H1 (cell line): ENCODE data around the gene ARAP3. TPM values are rescaled to one million over a fixed set of nuclear protein-coding genes. Genes with fewer than 3 reads are reported as not detected.
A peak's percentile ranks its signal among the peaks of the same experiment; 100 is the strongest.

Experiments
- CTCF ChIA-PET: fragments of 300-600 bp; sonication (Branson Sonifier 250); formaldehyde crosslinking; loops from one replicate; lab custom pipeline; 2021; ENCODE audit not compliant: partially characterized antibody; lab: Charles Lee
- POLR2A ChIA-PET: fragments of 300-600 bp; sonication (Branson Sonifier 250); formaldehyde crosslinking; loops from one replicate; lab custom pipeline; 2021; ENCODE audit warnings: inconsistent platforms; ENCODE audit not compliant: partially characterized antibody; lab: Charles Lee
- DNase-seq, 2 experiments: peaks; one replicate each; pipeline versions ENCODE4 v3.0.0 to v3.0.0-alpha.2; 2010 to 2022; ENCODE audit warnings: low spot score in 2 of 2, low read depth in 1 of 2, mixed read lengths in 1 of 2
- FAIRE-seq: peaks from 2 replicates; lab custom pipeline; 2011; peaks lifted over from hg19 to GRCh38; lab: Jason Lieb, UNC
- H2AFZ ChIP-seq: 2 replicates; pipeline ENCODE4 v1.8.1; 2012; ENCODE audit warnings: low read length, inconsistent platforms
- H2AK5ac ChIP-seq: 2 replicates; pipeline ENCODE4 v1.6.1; 2013; ENCODE audit warnings: low read depth, low read length
- H2BK120ac ChIP-seq: replicated peaks from 2 replicates; pipeline ENCODE3; 2013; ENCODE audit warnings: low read depth, low read length, inconsistent platforms
- H2BK12ac ChIP-seq: 2 replicates; pipeline ENCODE4 v1.6.1; 2013; ENCODE audit warnings: low read depth, low read length
- H2BK15ac ChIP-seq: 2 replicates; pipeline ENCODE4 v1.6.1; 2013; ENCODE audit warnings: low read length
- H2BK20ac ChIP-seq: 2 replicates; pipeline ENCODE4 v1.6.1; 2013; ENCODE audit warnings: low read length
- H2BK5ac ChIP-seq: 2 replicates; pipeline ENCODE4 v1.6.1; 2013; ENCODE audit warnings: low read depth, low read length
- H3K14ac ChIP-seq: 2 replicates; pipeline ENCODE4 v1.6.1; 2013; ENCODE audit warnings: inconsistent platforms; ENCODE audit not compliant: insufficient read length
- H3K18ac ChIP-seq: 2 replicates; pipeline ENCODE4 v1.6.1; 2013; ENCODE audit warnings: low read length; ENCODE audit errors: extremely low read depth
- H3K23ac ChIP-seq: 2 replicates; pipeline ENCODE4 v1.6.1; 2013; ENCODE audit warnings: inconsistent platforms; ENCODE audit not compliant: insufficient read length
- H3K23me2 ChIP-seq: 2 replicates; pipeline ENCODE4 v1.6.1; 2013; ENCODE audit warnings: low read depth, low read length
- H3K27ac ChIP-seq: 2 replicates; pipeline ENCODE4 v1.6.1; 2011; ENCODE audit warnings: low read depth, low read length, inconsistent platforms
- H3K27me3 ChIP-seq, 4 experiments: replicated peaks in 1 of 4; 1 replicate in 1 of 4; 2 replicates in 3 of 4; pipeline versions ENCODE4 v1.6.1 to v1.8.1; 2011 to 2013; ENCODE audit warnings: low read length in 3 of 4, mild to moderate bottlenecking in 3 of 4, inconsistent platforms in 2 of 4, mixed read lengths in 2 of 4, moderate library complexity in 1 of 4; ENCODE audit not compliant: control insufficient read depth in 3 of 4, insufficient read depth in 3 of 4; ENCODE audit errors: extremely low read depth in 1 of 4
- H3K36me3 ChIP-seq, 4 experiments: 2 replicates each; pipeline versions ENCODE4 v1.6.1 to v1.8.1; 2011 to 2013; ENCODE audit warnings: mild to moderate bottlenecking in 4 of 4, low read length in 3 of 4, moderate library complexity in 2 of 4, control low read depth in 1 of 4, inconsistent platforms in 1 of 4; ENCODE audit not compliant: insufficient read depth in 4 of 4, control insufficient read depth in 2 of 4
- H3K4ac ChIP-seq: replicated peaks from 2 replicates; pipeline ENCODE3; 2013; ENCODE audit warnings: low read length, low read depth, mixed read lengths, inconsistent platforms; ENCODE audit not compliant: insufficient read length
- H3K4me1 ChIP-seq, 4 experiments: replicated peaks in 1 of 4; 1 replicate in 1 of 4; 2 replicates in 3 of 4; pipeline versions ENCODE4 v1.6.1 to v1.8.1; 2011 to 2013; ENCODE audit warnings: low read length in 3 of 4, inconsistent platforms in 2 of 4, mixed read lengths in 1 of 4; ENCODE audit not compliant: insufficient read depth in 4 of 4, control insufficient read depth in 3 of 4
- H3K4me2 ChIP-seq, 2 experiments: 2 replicates each; pipeline versions ENCODE4 v1.6.1 to v1.8.1; 2011 to 2013; ENCODE audit warnings: low read depth in 2 of 2, low read length in 2 of 2, control low read depth in 1 of 2, inconsistent platforms in 1 of 2, mild to moderate bottlenecking in 1 of 2; ENCODE audit not compliant: insufficient read depth in 1 of 2
- H3K4me3 ChIP-seq, 4 experiments: fragments of 200-600, 300-600 bp in 1 of 4; sonication (generic), shearing (Covaris generic), sonication (Bioruptor Twin) in 1 of 4; 2 replicates each; pipeline versions ENCODE4 v1.5.1 to v1.8.1; 2011 to 2016; ENCODE audit warnings: low read length in 4 of 4, low read depth in 3 of 4, control low read depth in 2 of 4, inconsistent platforms in 2 of 4, mild to moderate bottlenecking in 2 of 4, mixed read lengths in 1 of 4, moderate library complexity in 1 of 4; ENCODE audit not compliant: insufficient read depth in 2 of 4; ENCODE audit errors: extremely low read depth in 1 of 4
- H3K56ac ChIP-seq: replicated peaks from 2 replicates; pipeline ENCODE3; 2013; ENCODE audit warnings: low read depth, mild to moderate bottlenecking, mixed read lengths, low read length, inconsistent platforms; ENCODE audit not compliant: insufficient read length
- H3K79me1 ChIP-seq: 2 replicates; pipeline ENCODE4 v1.6.1; 2013; ENCODE audit warnings: low read depth, low read length, control low read depth
- H3K79me2 ChIP-seq, 2 experiments: 2 replicates each; pipeline versions ENCODE4 v1.6.1 to v1.8.1; 2012 to 2013; ENCODE audit warnings: low read length in 2 of 2, mild to moderate bottlenecking in 2 of 2, inconsistent platforms in 1 of 2; ENCODE audit not compliant: insufficient read depth in 2 of 2, control insufficient read depth in 1 of 2
- H3K9ac ChIP-seq, 4 experiments: replicated peaks in 1 of 4; 1 replicate in 1 of 4; 2 replicates in 3 of 4; pipeline versions ENCODE4 v1.6.1 to v1.8.1; 2011 to 2013; ENCODE audit warnings: low read depth in 3 of 4, low read length in 3 of 4, control low read depth in 2 of 4, mild to moderate bottlenecking in 2 of 4, moderate library complexity in 2 of 4, inconsistent platforms in 1 of 4; ENCODE audit errors: extremely low read depth in 1 of 4
- H3K9me3 ChIP-seq, 2 experiments: 2 replicates each; pipeline versions ENCODE4 v1.6.1 to v1.8.1; 2012 to 2013; ENCODE audit warnings: mild to moderate bottlenecking in 2 of 2, moderate library complexity in 2 of 2, control low read depth in 1 of 2, inconsistent platforms in 1 of 2, low read depth in 1 of 2, low read length in 1 of 2, mixed read lengths in 1 of 2; ENCODE audit not compliant: insufficient read depth in 2 of 2
- H4K20me1 ChIP-seq, 2 experiments: replicated peaks in 1 of 2; 2 replicates each; pipeline versions ENCODE3 to v1.8.1; 2011 to 2013; ENCODE audit warnings: inconsistent platforms in 2 of 2, low read length in 2 of 2, mild to moderate bottlenecking in 1 of 2; ENCODE audit not compliant: insufficient read depth in 2 of 2, control insufficient read depth in 1 of 2
- H4K5ac ChIP-seq: 2 replicates; pipeline ENCODE4 v1.6.1; 2013; ENCODE audit warnings: low read length, low read depth, mixed read lengths, inconsistent platforms; ENCODE audit not compliant: insufficient read length
- H4K8ac ChIP-seq: 2 replicates; pipeline ENCODE4 v1.8.0; 2013; ENCODE audit warnings: mild to moderate bottlenecking, moderate library complexity, low read length, inconsistent platforms; ENCODE audit not compliant: insufficient read depth; ENCODE audit errors: extremely low read depth
- H4K91ac ChIP-seq: replicated peaks from 2 replicates; pipeline ENCODE3; 2013; ENCODE audit warnings: low read length, mixed read lengths, inconsistent platforms; ENCODE audit not compliant: insufficient read length
- ATF2 ChIP-seq: IDR thresholded peaks from 2 replicates; pipeline ENCODE4 v1.6.1; 2012; ENCODE audit warnings: low read length, inconsistent platforms
- CREB1 ChIP-seq: IDR thresholded peaks from 2 replicates; pipeline ENCODE4 v1.6.1; 2012; ENCODE audit warnings: inconsistent platforms
- CTBP2 ChIP-seq: IDR thresholded peaks from 2 replicates; pipeline ENCODE4 v1.7.0; 2011; ENCODE audit warnings: borderline replicate concordance, mild to moderate bottlenecking, moderate library complexity, mixed read lengths, low read length; ENCODE audit not compliant: insufficient read depth, insufficient read length
- EGR1 ChIP-seq: IDR thresholded peaks from 2 replicates; pipeline ENCODE4 v1.6.1; 2011; ENCODE audit warnings: low read depth, low read length, borderline replicate concordance
- GTF2F1 ChIP-seq: IDR thresholded peaks from 2 replicates; pipeline ENCODE4 v1.6.1; 2012; ENCODE audit warnings: low read depth, low read length, improper control_type of control experiment, borderline replicate concordance
- JUND ChIP-seq: IDR thresholded peaks from 2 replicates; pipeline ENCODE4 v1.6.1; 2011; ENCODE audit warnings: mild to moderate bottlenecking, improper control_type of control experiment, low read length
- RAD21 ChIP-seq, 2 experiments: IDR thresholded peaks in 1 of 2; conservative IDR thresholded peaks in 1 of 2; 2 replicates each; pipeline ENCODE4 v1.6.1; 2011; ENCODE audit warnings: low read depth in 2 of 2, low read length in 2 of 2, improper control_type of control experiment in 1 of 2, inconsistent platforms in 1 of 2, mild to moderate bottlenecking in 1 of 2, moderate library complexity in 1 of 2
- SUZ12 ChIP-seq: fragments of 200-600 bp; sonication (generic); IDR thresholded peaks from 2 replicates; pipeline ENCODE4 v1.6.1; 2012; ENCODE audit warnings: mild to moderate bottlenecking, inconsistent platforms, low read length, moderate library complexity, mixed read lengths
- WGBS, 2 experiments: shearing (Covaris generic) in 1 of 2; methylation state at CpG; one replicate each; pipeline versions ENCODE4 v1.1.6 to v1.1.7; 2013 to 2015; ENCODE audit warnings: low lambda C conversion rate in 2 of 2, mixed read lengths in 2 of 2, inconsistent platforms in 1 of 2, low coverage in 1 of 2, missing lambda C conversion rate in 1 of 2; ENCODE audit not compliant: insufficient replicate concordance in 2 of 2, insufficient coverage in 1 of 2, insufficient read length in 1 of 2; ENCODE audit errors: extremely low coverage in 1 of 2, missing lambda C conversion rate in 1 of 2; 5-methylcytosine and 5-hydroxymethylcytosine counted together
- polyA plus RNA-seq, 7 experiments: library from polyadenylated mRNA; depleted of rRNA in 3 of 7; stranded (reverse) in 5 of 7; unstranded in 2 of 7; fragments of >200 nt in 5 of 7; fragments of 200-250 nt in 2 of 7; gene quantifications; 1 replicate in 5 of 7; 2 replicates in 1 of 7; 4 replicates in 1 of 7; pipeline versions ENCODE4 v1.2.1 to v1.2.3, GENCODE V29; 2011 to 2013; ENCODE audit warnings: missing spikeins in 2 of 7, mixed read lengths in 2 of 7
- total RNA-seq: library from RNA; stranded (reverse); fragmentation: NEBNext Ultra II Directional; extraction: Animal tissue kit (Norgen Biotek cat#: 25700); gene quantifications from 2 replicates; pipeline ENCODE4 v1.2.1, GENCODE V29; 2021

ARAP3 gene
- total and polyA plus RNA-seq, 2 of the 8 experiments (the other 6 are each of a cell fraction or from before 2014, with no cell fraction given): 14.4 to 48.6 TPM

- peak overlapping the region; percentile 1 to 96; a peak in 2 of 4 replicates for H3K4me2 ChIP-seq
- no peak overlapping the region for H3K9ac ChIP-seq
- H3K4me3 ChIP-seq: peak overlapping the region in 1 of 4 experiments; percentile 60; a peak in 2 of 8 replicates
- peak overlapping the region; percentile 22; the same call in 1 of the 2 replicates for H2BK5ac ChIP-seq
- peak overlapping the region; percentile 94 for H2BK15ac ChIP-seq
- H3K79me1 ChIP-seq: no peaks in the 10 kb centered on the region
- H2BK20ac ChIP-seq: peak overlapping the region; percentile 55; the same call in 1 of the 2 replicates
- 74% methylated on average over 22 of the region's 25 CpGs; no CpG with 5 or more reads in 1 of the 2 experiments for WGBS, 2 experiments
- ChIA-PET POLR2A (interaction anchor here (0.9 to 3.1 kb wide), 11 partner anchors 9 to 267 kb away, joined by 3 to 18 read pairs (median 5); partner anchors contain the start of genes DELE1 and PCDH1), CTCF (interaction anchor here (0.6 to 15.1 kb wide), 65 partner anchors 9 to 452 kb away, joined by 3 to 345 read pairs (median 6); partner anchors contain the start of genes ARAP3, DELE1, DIAPH1 and FCHSD1)
- FAIRE-seq (no peak), DNase-seq (no peak)
- H4K8ac ChIP-seq: peak overlapping the region; percentile 45; the same call in 1 of the 2 replicates
- no peak overlapping the region for H2BK120ac ChIP-seq
- H3K4ac ChIP-seq: no peak overlapping the region
- H2AK5ac ChIP-seq: 0 out of 2 replicates have a peak overlapping the region, but pooled peaks have one; percentile 30
- H4K5ac ChIP-seq: no peak overlapping the region
- peaks cover 4 to 13% (median 9%) of the 10 kb centered on the region in 4 experiments for H3K4me1 ChIP-seq
- H3K14ac ChIP-seq: no peak overlapping the region
- no peak overlapping the region for H3K23ac ChIP-seq
- H2AFZ ChIP-seq: no peak overlapping the region
- peak overlapping the region; percentile 68; the same call in 1 of the 2 replicates for H2BK12ac ChIP-seq
- no peaks in the 10 kb centered on the region for H3K23me2 ChIP-seq
- peak overlapping the region; percentile 78; the same call in 1 of the 2 replicates for H3K18ac ChIP-seq
- H4K91ac ChIP-seq: peak overlapping the region; percentile 59
- H3K79me2 ChIP-seq: no peaks in the 10 kb centered on the region
- H3K36me3 ChIP-seq: no peaks in the 10 kb centered on the region
- no peak overlapping the region for H3K27ac ChIP-seq
- H3K56ac ChIP-seq: no peak overlapping the region
- no peaks in the 10 kb centered on the region for H4K20me1 ChIP-seq
- peaks cover 0 to 11% (median 2%) of the 10 kb centered on the region in 4 experiments; a peak in 2 of 7 replicates for H3K27me3 ChIP-seq
- no peaks in the 10 kb centered on the region for H3K9me3 ChIP-seq
- no peak for TF ChIP-seq EGR1
- peak; percentile 61; the same call in 1 of the 2 replicates for TF ChIP-seq JUND
- TF ChIP-seq GTF2F1: no peak
- TF ChIP-seq CREB1: peak; percentile 21; the same call in 1 of the 2 replicates
- 0 out of 2 replicates have a peak, but pooled peaks have one; percentile 29 for TF ChIP-seq SUZ12
- peak; percentile 59; the same call in 1 of the 2 replicates for TF ChIP-seq ATF2
- no peak for TF ChIP-seq RAD21 (IDR thresholded peaks at IDR 0.05 in 1 of 2, conservative IDR thresholded peaks at IDR 0.05 in 1 of 2; ENCODE audit: low read depth in 2 of 2, low read length in 2 of 2)
- no peak for TF ChIP-seq CTBP2
These were observed 11.1 kb upstream of the ARAP3 start for GRCh38 chr5:141692919-141693725.
